Measurements from ENCODE around the gene C14orf93. TPM values are rescaled to one million over a fixed set of nuclear protein-coding genes. Genes with fewer than 3 reads are reported as not detected.

Gene C14orf93
- polyA plus RNA-seq, 1 experiment: 8.4 TPM

DNA sequence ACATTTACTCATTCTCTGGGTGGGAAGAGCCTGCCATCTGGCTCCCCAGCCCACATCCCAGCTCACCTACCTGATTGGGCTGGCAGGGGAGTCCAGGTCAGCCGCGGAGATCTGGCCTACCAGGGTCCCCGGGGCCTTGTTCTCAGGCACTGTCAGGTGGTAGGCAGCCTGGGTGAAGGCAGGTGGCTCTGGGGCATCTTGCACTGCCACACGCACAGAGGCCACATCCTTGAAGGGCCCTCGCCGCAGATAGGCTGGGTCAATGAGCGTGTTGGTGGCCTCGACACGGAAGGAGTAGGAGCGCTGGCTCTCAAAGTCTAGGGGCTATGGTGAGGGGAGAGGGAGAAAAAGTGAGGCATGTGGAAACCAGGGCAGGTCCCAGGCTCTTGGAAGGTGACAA, 43.5 kb upstream of the C14orf93 start:
- H3K9me3 ChIP-seq (ENCODE audit: control insufficient read depth, insufficient read depth, low read length): peaks cover under 1% of the 10 kb centered on the region; the same call in 1 of the 2 replicates
- ChIA-PET POLR2A (no interaction called here), CTCF (interaction anchor here (12.0 kb wide), 1 partner anchor 67 kb away, joined by 262 read pairs; no protein-coding TSS in a partner anchor)
- no peak overlapping the region for H3K27ac ChIP-seq (ENCODE audit: low read depth, low read length)
- no peak overlapping the region for H3K4me3 ChIP-seq (ENCODE audit: low read depth, low read length)
- TF ChIP-seq, protein P1, sequence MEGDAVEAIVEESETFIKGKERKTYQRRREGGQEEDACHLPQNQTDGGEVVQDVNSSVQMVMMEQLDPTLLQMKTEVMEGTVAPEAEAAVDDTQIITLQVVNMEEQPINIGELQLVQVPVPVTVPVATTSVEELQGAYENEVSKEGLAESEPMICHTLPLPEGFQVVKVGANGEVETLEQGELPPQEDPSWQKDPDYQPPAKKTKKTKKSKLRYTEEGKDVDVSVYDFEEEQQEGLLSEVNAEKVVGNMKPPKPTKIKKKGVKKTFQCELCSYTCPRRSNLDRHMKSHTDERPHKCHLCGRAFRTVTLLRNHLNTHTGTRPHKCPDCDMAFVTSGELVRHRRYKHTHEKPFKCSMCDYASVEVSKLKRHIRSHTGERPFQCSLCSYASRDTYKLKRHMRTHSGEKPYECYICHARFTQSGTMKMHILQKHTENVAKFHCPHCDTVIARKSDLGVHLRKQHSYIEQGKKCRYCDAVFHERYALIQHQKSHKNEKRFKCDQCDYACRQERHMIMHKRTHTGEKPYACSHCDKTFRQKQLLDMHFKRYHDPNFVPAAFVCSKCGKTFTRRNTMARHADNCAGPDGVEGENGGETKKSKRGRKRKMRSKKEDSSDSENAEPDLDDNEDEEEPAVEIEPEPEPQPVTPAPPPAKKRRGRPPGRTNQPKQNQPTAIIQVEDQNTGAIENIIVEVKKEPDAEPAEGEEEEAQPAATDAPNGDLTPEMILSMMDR (IDR thresholded peaks at IDR 0.05; ENCODE audit: low read depth, low read length): no peak
- no peaks in the 10 kb centered on the region for H3K27me3 ChIP-seq (ENCODE audit: control insufficient read depth, insufficient read depth, low read length)
- DNase-seq (ENCODE audit: low read depth, low spot score): no peak

DNA sequence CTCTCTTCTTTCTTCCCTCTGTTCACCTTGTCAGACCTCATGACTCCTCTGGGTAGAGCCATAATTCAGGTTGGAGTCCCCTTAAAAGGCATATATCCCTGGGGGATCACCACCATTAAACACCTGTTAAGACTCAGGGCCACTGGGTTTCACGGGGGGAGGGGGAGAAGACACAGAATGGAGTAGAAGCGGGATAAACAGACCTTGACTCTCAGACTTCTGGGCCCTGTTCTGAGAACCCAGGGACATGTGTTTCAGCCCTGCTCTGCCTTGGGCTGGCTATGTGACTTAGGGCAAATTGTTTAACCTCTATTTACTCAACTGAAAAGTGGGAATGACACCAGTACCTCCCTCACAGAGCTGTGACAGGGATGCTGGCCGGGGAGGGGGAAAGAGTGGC, 42.7 kb upstream of the C14orf93 start:
- no peak overlapping the region for H3K27ac ChIP-seq (ENCODE audit: low read depth, low read length)
- H3K27me3 ChIP-seq (ENCODE audit: control insufficient read depth, insufficient read depth, low read length): no peaks in the 10 kb centered on the region
- POLR2A ChIA-PET: interaction anchor here (0.6 to 1.1 kb wide), 2 partner anchors 23 to 46 kb away, joined by 3 read pairs; no protein-coding TSS in a partner anchor
- CTCF ChIA-PET: interaction anchor here (2.4 to 12.0 kb wide), 2 partner anchors 16 to 66 kb away, joined by 9 to 262 read pairs; no protein-coding TSS in a partner anchor
- H3K9me3 ChIP-seq (ENCODE audit: control insufficient read depth, insufficient read depth, low read length): peaks cover 3% of the 10 kb centered on the region; the same call in 1 of the 2 replicates
- H3K4me3 ChIP-seq (ENCODE audit: low read depth, low read length): no peak overlapping the region
- TF ChIP-seq, protein P1 (IDR thresholded peaks at IDR 0.05; ENCODE audit: low read depth, low read length): no peak
- DNase-seq (ENCODE audit: low read depth, low spot score): no peak

DNA sequence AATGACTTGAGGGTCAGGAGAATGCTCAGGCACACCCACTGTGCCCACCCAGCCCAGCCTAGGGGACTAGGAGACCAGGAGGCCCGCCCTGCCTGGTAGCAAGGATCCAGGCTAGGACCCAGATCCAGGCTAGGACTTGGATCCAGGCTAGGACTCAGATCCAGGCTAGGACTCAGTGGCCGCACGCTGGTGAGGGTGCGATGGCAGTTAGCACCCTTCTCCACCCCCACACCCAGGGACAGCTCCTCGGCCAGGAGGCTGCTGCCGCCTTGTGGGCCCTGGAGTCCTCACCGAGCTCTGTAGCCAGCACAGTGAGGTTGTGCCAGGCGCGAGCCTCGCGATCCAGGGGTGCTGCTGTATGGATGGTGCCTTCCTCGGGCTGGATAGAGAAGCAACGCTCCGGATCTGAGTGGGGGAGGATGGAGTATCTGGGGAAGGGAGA, 42.3 kb upstream of the C14orf93 start:
- POLR2A ChIA-PET: interaction anchor here (0.6 to 1.1 kb wide), 2 partner anchors 22 to 45 kb away, joined by 3 read pairs; no protein-coding TSS in a partner anchor
- Histone ChIP-seq H3K27me3 (ENCODE audit: control insufficient read depth, insufficient read depth, low read length) (no peaks in the 10 kb centered on the region), H3K4me3 (ENCODE audit: low read depth, low read length) (no peak overlapping the region), H3K9me3 (ENCODE audit: control insufficient read depth, insufficient read depth, low read length) (peaks cover 3% of the 10 kb centered on the region; the same call in 1 of the 2 replicates), H3K27ac (ENCODE audit: low read depth, low read length) (no peak overlapping the region)
- no peak for DNase-seq (ENCODE audit: low read depth, low spot score)
- TF ChIP-seq, protein P1 (IDR thresholded peaks at IDR 0.05; ENCODE audit: low read depth, low read length): no peak
- CTCF ChIA-PET: interaction anchor here (2.4 to 12.0 kb wide), 2 partner anchors 17 to 65 kb away, joined by 9 to 262 read pairs; no protein-coding TSS in a partner anchor

DNA sequence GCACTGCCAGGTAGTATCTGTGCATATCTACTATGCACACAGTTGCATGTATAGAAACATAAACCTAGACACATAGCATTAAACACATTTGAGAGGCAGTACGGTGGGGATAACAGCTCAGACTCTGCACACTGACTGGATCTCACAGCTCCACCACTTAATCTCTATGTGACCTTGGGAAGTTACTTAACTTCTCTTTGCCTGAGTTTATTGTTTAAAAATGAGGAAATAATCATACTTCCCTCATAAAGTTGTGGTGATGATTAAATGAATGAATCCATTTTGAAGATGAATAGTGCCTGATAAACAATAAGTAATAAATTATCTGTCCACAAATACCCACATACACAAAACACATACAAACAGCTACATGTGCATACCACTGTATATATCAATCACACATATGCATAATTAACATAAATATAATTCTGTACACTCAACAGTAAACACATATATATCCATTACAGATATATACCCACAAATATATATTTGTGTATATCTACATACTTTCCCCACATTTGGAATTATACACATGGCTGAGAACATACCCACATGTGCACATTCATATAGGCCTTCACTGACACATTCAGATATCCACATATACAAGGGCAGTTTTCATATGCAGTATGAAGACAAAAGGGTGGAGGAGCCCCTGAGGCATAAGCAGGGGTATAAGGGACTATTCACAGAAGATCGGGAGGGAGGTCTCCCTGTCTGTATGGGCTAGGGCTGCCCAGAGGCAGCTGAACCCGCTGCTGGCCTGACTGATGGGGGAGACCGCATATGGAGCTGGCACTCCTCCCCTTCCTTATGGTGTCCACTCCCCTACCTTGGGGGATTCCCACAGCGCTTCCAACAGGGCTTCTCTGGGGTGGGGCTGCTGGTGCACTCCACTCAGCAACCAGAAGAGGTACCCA, 41.5 kb upstream of the C14orf93 start:
- DNase-seq (ENCODE audit: low read depth, low spot score): no peak
- ChIA-PET CTCF (interaction anchor here (2.4 to 12.0 kb wide), 2 partner anchors 17 to 64 kb away, joined by 9 to 262 read pairs; no protein-coding TSS in a partner anchor), POLR2A (interaction anchor here (1.1 to 1.2 kb wide), 2 partner anchors 44 to 45 kb away, joined by 3 to 4 read pairs; no protein-coding TSS in a partner anchor)
- TF ChIP-seq, protein P1 (IDR thresholded peaks at IDR 0.05; ENCODE audit: low read depth, low read length): no peak
- Histone ChIP-seq H3K27ac (ENCODE audit: low read depth, low read length) (no peak overlapping the region), H3K9me3 (ENCODE audit: control insufficient read depth, insufficient read depth, low read length) (peaks cover 3% of the 10 kb centered on the region; the same call in 1 of the 2 replicates), H3K27me3 (ENCODE audit: control insufficient read depth, insufficient read depth, low read length) (no peaks in the 10 kb centered on the region), H3K4me3 (ENCODE audit: low read depth, low read length) (no peak overlapping the region)
